HCT116 (cell line): ENCODE measurements around the gene TLR4. TPM values are rescaled to one million over a fixed set of nuclear protein-coding genes. Genes with fewer than 3 reads are reported as not detected.

Source experiments
- ATAC-seq: fragments of 200-7000 bp; cut with Tn5 transposase; 2 replicates; pipeline ENCODE4 v1.9.1; 2020; ENCODE audit warnings: mild to moderate bottlenecking, moderate library complexity
- BruUV-seq: library from RNA; stranded (reverse); fragments of 400-500 nt; replicated peaks from 2 replicates; lab custom pipeline; 2021; lab: Mats Ljungman, UMichigan
- CTCF ChIA-PET: fragments of 300-600 bp; sonication (Branson Sonifier 250); formaldehyde crosslinking; loops from one replicate; lab custom pipeline; 2021; ENCODE audit warnings: antibody characterized with exemption; lab: Charles Lee
- POLR2A ChIA-PET: fragments of 300-600, 350-600 bp; sonication (Branson Sonifier 250); formaldehyde crosslinking; loops from one replicate; lab custom pipeline; 2021; ENCODE audit warnings: antibody characterized with exemption; lab: Charles Lee
- RAD21 ChIA-PET, 2 experiments: fragments of 300-600 bp; sonication (Branson Sonifier 250); formaldehyde crosslinking; loops; one replicate each; lab custom pipeline; 2023; ENCODE audit warnings: low total read pairs in 2 of 2; ENCODE audit not compliant: uncharacterized antibody in 2 of 2, unreplicated experiment in 2 of 2, low non-redundant PET in 1 of 2; lab: Charles Lee
- DNase-seq: peaks from one replicate; pipeline ENCODE4 v3.0.0-alpha.2; 2010; ENCODE audit warnings: low read depth, low spot score
- H2AFZ ChIP-seq: fragments of 200-600 bp; shearing (Covaris generic), sonication (generic); 2 replicates; pipeline ENCODE4 v1.6.1; 2017; ENCODE audit warnings: low read depth, mixed run types, mixed read lengths, antibody characterized with exemption, low read length; ENCODE audit not compliant: poor library complexity, severe bottlenecking
- H3K27ac ChIP-seq: 2 replicates; pipeline ENCODE4 v1.5.1; 2012; ENCODE audit warnings: low read depth, low read length
- H3K27me3 ChIP-seq: fragments of 200-600 bp; sonication (generic); 2 replicates; pipeline ENCODE4 v1.6.1; 2016; ENCODE audit warnings: mixed run types, low read length, mixed read lengths; ENCODE audit not compliant: insufficient read depth
- H3K36me3 ChIP-seq, 2 experiments: fragments of 200-500 bp in 1 of 2; fragments of 200-600 bp in 1 of 2; sonication (Bioruptor generic) in 1 of 2; sonication (generic) in 1 of 2; 2 replicates each; pipeline versions ENCODE4 v1.5.1 to v1.6.1; 2014 to 2016; ENCODE audit warnings: low read length in 2 of 2, inconsistent platforms in 1 of 2, mixed read lengths in 1 of 2, mixed run types in 1 of 2; ENCODE audit not compliant: insufficient read depth in 2 of 2, control insufficient read depth in 1 of 2
- H3K4me1 ChIP-seq, 2 experiments: fragments of 200-600 bp in 1 of 2; sonication (generic) in 1 of 2; 2 replicates each; pipeline versions ENCODE4 v1.5.1 to v1.6.1; 2012 to 2017; ENCODE audit warnings: low read length in 2 of 2, inconsistent platforms in 1 of 2, mild to moderate bottlenecking in 1 of 2, mixed read lengths in 1 of 2, mixed run types in 1 of 2, moderate library complexity in 1 of 2; ENCODE audit not compliant: insufficient read depth in 2 of 2, control insufficient read depth in 1 of 2
- H3K4me2 ChIP-seq: fragments of 200-600 bp; sonication (generic); 2 replicates; pipeline ENCODE4 v1.6.1; 2017; ENCODE audit warnings: mixed run types, low read length, mixed read lengths
- H3K4me3 ChIP-seq, 2 experiments: fragments of 200-600 bp in 1 of 2; sonication (generic) in 1 of 2; replicated peaks in 1 of 2; 2 replicates each; pipeline ENCODE4 v1.5.1; 2011 to 2016; ENCODE audit warnings: low read length in 2 of 2, control low read depth in 1 of 2, low read depth in 1 of 2, mild to moderate bottlenecking in 1 of 2, mixed read lengths in 1 of 2, mixed run types in 1 of 2
- H3K79me2 ChIP-seq: fragments of 200-600 bp; sonication (generic); 2 replicates; pipeline ENCODE4 v1.6.1; 2017; ENCODE audit warnings: mild to moderate bottlenecking, mixed run types, low read length, moderate library complexity, mixed read lengths; ENCODE audit not compliant: insufficient read depth
- H3K9ac ChIP-seq: fragments of 200-600 bp; sonication (generic); 2 replicates; pipeline ENCODE4 v1.6.1; 2016; ENCODE audit warnings: low read length, mixed read lengths
- H3K9me2 ChIP-seq: fragments of 200-600 bp; sonication (generic), shearing (Covaris generic); 2 replicates; pipeline ENCODE4 v1.6.1; 2017; ENCODE audit warnings: mixed run types, mild to moderate bottlenecking, moderate library complexity; ENCODE audit not compliant: insufficient read depth
- H3K9me3 ChIP-seq, 2 experiments: fragments of 200-500 bp in 1 of 2; fragments of 200-600 bp in 1 of 2; sonication (Bioruptor generic) in 1 of 2; sonication (generic) in 1 of 2; 2 replicates each; pipeline ENCODE4 v1.6.1; 2014 to 2017; ENCODE audit warnings: low read length in 2 of 2, mixed read lengths in 2 of 2, inconsistent platforms in 1 of 2, low read depth in 1 of 2, mild to moderate bottlenecking in 1 of 2, mixed run types in 1 of 2, moderate library complexity in 1 of 2; ENCODE audit not compliant: control insufficient read depth in 1 of 2, insufficient read depth in 1 of 2
- H4K20me1 ChIP-seq: fragments of 200-600 bp; sonication (generic), shearing (Covaris generic); 2 replicates; pipeline ENCODE4 v1.6.1; 2017; ENCODE audit warnings: mixed run types, mild to moderate bottlenecking, moderate library complexity; ENCODE audit not compliant: insufficient read depth
- ATF3 ChIP-seq: IDR thresholded peaks from 2 replicates; pipeline ENCODE4 v1.6.1; 2012
- CBX3 ChIP-seq: IDR thresholded peaks from 2 replicates; pipeline ENCODE4 v1.6.1; 2012; ENCODE audit warnings: low read depth
- CEBPB ChIP-seq: IDR thresholded peaks from 2 replicates; pipeline ENCODE4 v1.6.1; 2012; ENCODE audit warnings: low read depth
- EGR1 ChIP-seq: IDR thresholded peaks from 2 replicates; pipeline ENCODE4 v1.6.1; 2012; ENCODE audit warnings: low read depth
- ELF1 ChIP-seq: IDR thresholded peaks from 2 replicates; pipeline ENCODE4 v1.6.1; 2012; ENCODE audit warnings: low read depth, borderline replicate concordance
- EZH2 ChIP-seq: fragments of 200-600 bp; sonication (generic); IDR thresholded peaks from 2 replicates; pipeline ENCODE4 v1.6.1; 2017; ENCODE audit warnings: antibody characterized with exemption, mixed run types
- JUND ChIP-seq: IDR thresholded peaks from 2 replicates; pipeline ENCODE4 v1.6.1; 2012
- POLR2A ChIP-seq: IDR thresholded peaks from 2 replicates; pipeline ENCODE4 v1.7.0; 2011; ENCODE audit warnings: borderline replicate concordance; ENCODE audit not compliant: insufficient read depth, insufficient read length; ENCODE audit errors: extremely low read depth
- POLR2AphosphoS5 ChIP-seq: IDR thresholded peaks from 2 replicates; pipeline ENCODE4 v1.6.1; 2011; ENCODE audit warnings: mild to moderate bottlenecking, low read depth, low read length, moderate library complexity
- REST ChIP-seq: IDR thresholded peaks from 2 replicates; pipeline ENCODE4 v1.6.1; 2012; ENCODE audit warnings: low read depth
- SIN3A ChIP-seq: IDR thresholded peaks from 2 replicates; pipeline ENCODE4 v1.6.1; 2012; ENCODE audit warnings: low read depth
- SRF ChIP-seq: IDR thresholded peaks from 2 replicates; pipeline ENCODE4 v1.6.1; 2012; ENCODE audit warnings: low read depth
- TCF7L2 ChIP-seq: IDR thresholded peaks from 2 replicates; pipeline ENCODE4 v1.7.0; 2011; ENCODE audit warnings: borderline replicate concordance, inconsistent platforms; ENCODE audit not compliant: insufficient read depth, insufficient read length; ENCODE audit errors: extremely low read depth
- YY1 ChIP-seq: IDR thresholded peaks from 2 replicates; pipeline ENCODE4 v1.6.1; 2011; ENCODE audit warnings: low read length, low read depth, moderate library complexity, mild to moderate bottlenecking; ENCODE audit not compliant: insufficient replicate concordance; ENCODE audit errors: extremely low read depth
- ZBTB33 ChIP-seq: IDR thresholded peaks from 2 replicates; pipeline ENCODE4 v1.6.1; 2011; ENCODE audit warnings: mild to moderate bottlenecking, low read length, moderate library complexity; ENCODE audit not compliant: insufficient replicate concordance; ENCODE audit errors: extremely low read depth
- ZFX ChIP-seq: fragments of 450-650 bp; IDR thresholded peaks from 2 replicates; pipeline ENCODE4 v1.6.1; 2017
- intact Hi-C: fragments of 100-400 bp; cut with micrococcal nuclease; formaldehyde crosslinking; loops from 2 replicates; pipeline ENCODE4 v1.10.0; 2022
- total RNA-seq: library from RNA; stranded (reverse); gene quantifications from one replicate; pipeline ENCODE4 v1.2.1, GENCODE V29; 2021; ENCODE audit not compliant: unreplicated experiment

TLR4 gene
- total RNA-seq, 1 experiment from 2014 or later, result 0.10 TPM

GRCh38 chr9:117757561-117758190 is 53.5 kb downstream of the TLR4 start:
- Histone ChIP-seq H2AFZ (no peak overlapping the region), H3K9ac (no peak overlapping the region), H3K4me1 (no peaks in the 10 kb centered on the region), H3K36me3 (no peaks in the 10 kb centered on the region), H3K4me2 (no peak overlapping the region), H3K4me3 (no peak overlapping the region), H3K9me3 (no peaks in the 10 kb centered on the region; a peak in 2 of 4 replicates), H3K79me2 (no peaks in the 10 kb centered on the region), H4K20me1 (no peaks in the 10 kb centered on the region), H3K27ac (no peak overlapping the region), H3K9me2 (no peaks in the 10 kb centered on the region), H3K27me3 (no peaks in the 10 kb centered on the region)
- CTCF ChIA-PET, result no interaction called here
- no peak for DNase-seq
- TF ChIP-seq ZFX (no peak), ELF1 (no peak), JUND (no peak)
- ATAC-seq, result no peak
- intact Hi-C loops, result no loop called here
- BruUV-seq, result no TSS peak
- POLR2A ChIA-PET, result no interaction called here
- RAD21 ChIA-PET, result no interaction called here

GRCh38 chr9:117763314-117763713 is 59.1 kb downstream of the TLR4 start:
- ChIA-PET CTCF (no interaction called here), POLR2A (no interaction called here), RAD21 (no interaction called here)
- Histone ChIP-seq H3K4me3 (no peak overlapping the region), H3K79me2 (no peaks in the 10 kb centered on the region), H3K9me2 (no peaks in the 10 kb centered on the region), H3K27me3 (no peaks in the 10 kb centered on the region), H3K4me1 (no peaks in the 10 kb centered on the region), H3K4me2 (no peak overlapping the region), H3K9me3 (peaks cover 0 to 4% of the 10 kb centered on the region in 2 experiments; a peak in 2 of 4 replicates), H2AFZ (no peak overlapping the region), H3K36me3 (no peaks in the 10 kb centered on the region), H3K9ac (no peak overlapping the region), H4K20me1 (no peaks in the 10 kb centered on the region), H3K27ac (no peak overlapping the region)
- intact Hi-C loops, result no loop called here
- DNase-seq (no peak), ATAC-seq (no peak)
- BruUV-seq, result no TSS peak
- TF ChIP-seq EGR1 (no peak), ATF3 (no peak), TCF7L2 (no peak), YY1 (no peak), CBX3 (no peak), POLR2A (no peak), EZH2 (no peak), CEBPB (no peak), SRF (no peak), POLR2AphosphoS5 (no peak), REST (no peak), JUND (no peak), ZBTB33 (no peak), SIN3A (no peak)
